ENCODE data around the gene ZNF235. TPM values are rescaled to one million over a fixed set of nuclear protein-coding genes. Genes with fewer than 3 reads are reported as not detected.

The ZNF235 gene
- total and polyA plus RNA-seq, 2 donors (not counting 3 experiments of a cell fraction or from before 2014, with no cell fraction given): 2.0 to 5.2 TPM

DNA sequence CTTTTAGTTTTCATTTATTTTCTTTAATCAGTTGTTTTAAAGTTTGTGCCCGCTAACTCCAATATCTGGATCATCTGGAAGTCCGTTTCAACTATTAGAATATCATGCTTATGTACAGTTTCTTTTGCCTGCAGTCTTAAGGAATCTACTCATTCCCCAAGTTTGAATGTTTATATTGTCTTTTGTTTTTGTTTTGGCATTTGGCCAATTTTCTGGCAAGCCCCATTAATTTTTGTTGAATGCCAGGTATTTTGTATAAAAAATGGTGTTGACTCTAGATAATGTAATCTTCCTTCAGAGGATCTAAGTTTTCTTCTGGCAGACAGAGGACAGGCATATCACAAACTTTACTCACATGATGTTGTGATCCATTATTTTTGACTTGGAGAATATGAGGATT, 11.1 kb upstream of the ZNF235 start:
- intact Hi-C loops (cut with micrococcal nuclease): no loop called here
- Histone ChIP-seq H3K9ac (replicated peaks; ENCODE audit: extremely low read depth, insufficient read depth, low read length) (no peak overlapping the region), H3K4me3 (replicated peaks in 1 of 3; ENCODE audit: insufficient read depth in 1 of 3, low read depth in 1 of 3, low read length in 3 of 3) (no peak overlapping the region), H3K9me1 (replicated peaks; ENCODE audit: control insufficient read depth, extremely low read depth, insufficient read depth, low read length) (no peaks in the 10 kb centered on the region), H3K4me2 (ENCODE audit: insufficient read depth, low read length) (no peak overlapping the region), H4K20me1 (replicated peaks; ENCODE audit: control insufficient read depth, extremely low read depth, insufficient read depth, low read length) (no peaks in the 10 kb centered on the region), H3K36me3 (ENCODE audit: control insufficient read depth in 2 of 2, extremely low read depth in 1 of 2, insufficient read depth in 2 of 2, low read length in 2 of 2) (no peaks in the 10 kb centered on the region), H2AFZ (ENCODE audit: low read depth, low read length) (no peak overlapping the region), H3K27ac (ENCODE audit: insufficient read depth, low read depth, low read length) (no peak overlapping the region), H3K79me2 (ENCODE audit: control insufficient read depth, insufficient read depth, low read length) (no peaks in the 10 kb centered on the region), H3K27me3 (ENCODE audit: control insufficient read depth in 2 of 2, insufficient read depth in 2 of 2, low read length in 2 of 2) (no peaks in the 10 kb centered on the region), H3K4me1 (ENCODE audit: control insufficient read depth, extremely low read depth, insufficient read depth, low read length) (no peaks in the 10 kb centered on the region), H3K9me3 (replicated peaks; ENCODE audit: control insufficient read depth, insufficient read depth, low read length) (no peaks in the 10 kb centered on the region)
- TF ChIP-seq POLR2AphosphoS5 (IDR thresholded peaks at IDR 0.05; ENCODE audit: insufficient read depth, low read depth, low read length) (no peak), EZH2 (IDR thresholded peaks at IDR 0.05; ENCODE audit: borderline replicate concordance, low read depth, low read length, severe bottlenecking) (no peak), FOS (IDR thresholded peaks at IDR 0.05; ENCODE audit: borderline replicate concordance, insufficient read depth, low read length) (no peak)
- BruUV-seq (replicated peaks): no TSS peak
- CTCF ChIA-PET: no interaction called here
- dilution Hi-C loops (cut with MboI; ENCODE audit: extremely low pct_ligation_motif_present, low sequenced_read_pairs): no loop called here
- FAIRE-seq: no peak
- DNase-seq (ENCODE audit: low read depth, low spot score): peak; percentile 13
- POLR2A ChIA-PET: no interaction called here

DNA sequence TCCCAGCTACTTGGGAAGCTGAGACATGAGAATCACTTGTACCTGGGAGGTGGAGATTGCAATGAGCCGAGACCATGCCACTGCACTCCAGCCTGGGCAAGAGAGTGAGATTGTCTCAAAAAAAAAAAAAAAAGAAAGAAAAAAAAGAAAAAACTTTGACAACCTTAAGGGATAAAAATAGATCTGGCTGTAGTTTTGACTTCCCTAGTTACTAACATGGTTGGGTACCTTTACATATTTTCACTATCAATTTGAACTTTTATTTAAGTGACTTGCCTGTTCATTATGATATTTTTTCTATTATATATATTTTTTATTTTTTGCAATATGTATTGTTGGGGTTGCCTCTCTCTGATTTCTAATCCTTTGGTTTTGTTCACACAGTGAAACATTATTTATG, 8.4 kb upstream of the ZNF235 start:
- DNase-seq (ENCODE audit: low read depth, low spot score) (no peak), FAIRE-seq (no peak)
- Histone ChIP-seq H3K9me1 (replicated peaks; ENCODE audit: control insufficient read depth, extremely low read depth, insufficient read depth, low read length) (no peaks in the 10 kb centered on the region), H3K27me3 (ENCODE audit: control insufficient read depth in 2 of 2, insufficient read depth in 2 of 2, low read length in 2 of 2) (no peaks in the 10 kb centered on the region), H2AFZ (ENCODE audit: low read depth, low read length) (no peak overlapping the region), H3K9ac (replicated peaks; ENCODE audit: extremely low read depth, insufficient read depth, low read length) (no peak overlapping the region), H3K4me3 (replicated peaks in 1 of 3; ENCODE audit: insufficient read depth in 1 of 3, low read depth in 1 of 3, low read length in 3 of 3) (no peak overlapping the region), H4K20me1 (replicated peaks; ENCODE audit: control insufficient read depth, extremely low read depth, insufficient read depth, low read length) (no peaks in the 10 kb centered on the region), H3K36me3 (ENCODE audit: control insufficient read depth in 2 of 2, extremely low read depth in 1 of 2, insufficient read depth in 2 of 2, low read length in 2 of 2) (no peaks in the 10 kb centered on the region), H3K4me1 (ENCODE audit: control insufficient read depth, extremely low read depth, insufficient read depth, low read length) (no peaks in the 10 kb centered on the region), H3K4me2 (ENCODE audit: insufficient read depth, low read length) (no peak overlapping the region), H3K79me2 (ENCODE audit: control insufficient read depth, insufficient read depth, low read length) (no peaks in the 10 kb centered on the region), H3K9me3 (replicated peaks; ENCODE audit: control insufficient read depth, insufficient read depth, low read length) (no peaks in the 10 kb centered on the region), H3K27ac (ENCODE audit: insufficient read depth, low read depth, low read length) (no peak overlapping the region)
- ChIA-PET POLR2A (no interaction called here), CTCF (interaction anchor here (0.8 kb wide), 1 partner anchor 24 kb away, joined by 3 read pairs; no protein-coding TSS in a partner anchor)
- BruUV-seq (replicated peaks): no TSS peak
- dilution Hi-C loops (cut with MboI; ENCODE audit: extremely low pct_ligation_motif_present, low sequenced_read_pairs) (no loop called here), intact Hi-C loops (cut with micrococcal nuclease) (no loop called here)
- TF ChIP-seq, protein P1, sequence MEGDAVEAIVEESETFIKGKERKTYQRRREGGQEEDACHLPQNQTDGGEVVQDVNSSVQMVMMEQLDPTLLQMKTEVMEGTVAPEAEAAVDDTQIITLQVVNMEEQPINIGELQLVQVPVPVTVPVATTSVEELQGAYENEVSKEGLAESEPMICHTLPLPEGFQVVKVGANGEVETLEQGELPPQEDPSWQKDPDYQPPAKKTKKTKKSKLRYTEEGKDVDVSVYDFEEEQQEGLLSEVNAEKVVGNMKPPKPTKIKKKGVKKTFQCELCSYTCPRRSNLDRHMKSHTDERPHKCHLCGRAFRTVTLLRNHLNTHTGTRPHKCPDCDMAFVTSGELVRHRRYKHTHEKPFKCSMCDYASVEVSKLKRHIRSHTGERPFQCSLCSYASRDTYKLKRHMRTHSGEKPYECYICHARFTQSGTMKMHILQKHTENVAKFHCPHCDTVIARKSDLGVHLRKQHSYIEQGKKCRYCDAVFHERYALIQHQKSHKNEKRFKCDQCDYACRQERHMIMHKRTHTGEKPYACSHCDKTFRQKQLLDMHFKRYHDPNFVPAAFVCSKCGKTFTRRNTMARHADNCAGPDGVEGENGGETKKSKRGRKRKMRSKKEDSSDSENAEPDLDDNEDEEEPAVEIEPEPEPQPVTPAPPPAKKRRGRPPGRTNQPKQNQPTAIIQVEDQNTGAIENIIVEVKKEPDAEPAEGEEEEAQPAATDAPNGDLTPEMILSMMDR (IDR thresholded peaks at IDR 0.05; ENCODE audit: extremely low read depth in 1 of 2, insufficient read depth in 1 of 2, low read depth in 1 of 2, low read length in 2 of 2): no peak
- no peak for TF ChIP-seq MYC (IDR thresholded peaks at IDR 0.05; ENCODE audit: low read depth, low read length)
- no peak for TF ChIP-seq FOS (IDR thresholded peaks at IDR 0.05; ENCODE audit: borderline replicate concordance, insufficient read depth, low read length)
- TF ChIP-seq GATA2 (IDR thresholded peaks at IDR 0.05; ENCODE audit: insufficient read depth, insufficient read length, low read depth, low read length): no peak
- no peak for TF ChIP-seq POLR2A (IDR thresholded peaks at IDR 0.05; ENCODE audit: low read depth, low read length)
- TF ChIP-seq JUN (IDR thresholded peaks at IDR 0.05; ENCODE audit: borderline replicate concordance, insufficient read depth, insufficient read length, low read depth): no peak
- TF ChIP-seq EZH2 (IDR thresholded peaks at IDR 0.05; ENCODE audit: borderline replicate concordance, low read depth, low read length, severe bottlenecking): no peak
- no peak for TF ChIP-seq POLR2AphosphoS5 (IDR thresholded peaks at IDR 0.05; ENCODE audit: insufficient read depth, low read depth, low read length)
- TF ChIP-seq, protein P2, sequence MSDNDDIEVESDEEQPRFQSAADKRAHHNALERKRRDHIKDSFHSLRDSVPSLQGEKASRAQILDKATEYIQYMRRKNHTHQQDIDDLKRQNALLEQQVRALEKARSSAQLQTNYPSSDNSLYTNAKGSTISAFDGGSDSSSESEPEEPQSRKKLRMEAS (IDR thresholded peaks at IDR 0.05; ENCODE audit: insufficient read depth, insufficient read length): no peak

All from endothelial cell of umbilical vein (primary cell).